ENCODE measurements around the gene CNBD2.
"Not testable (repeated sequence)": the region's sequence is repeated elsewhere in the genome, so short reads cannot be mapped to it uniquely, and the experiment has no call there.

GRCh38 chr20:35952080-35952479 lies 16.3 kb upstream of the CNBD2 start:
- not testable (repeated sequence) for TF ChIP-seq CTCF (IDR thresholded peaks at IDR 0.05 in 4 of 5, conservative IDR thresholded peaks at IDR 0.05 in 1 of 5); POLR2A (IDR thresholded peaks at IDR 0.05)

Data from gastrocnemius medialis (tissue), 4 donors.